CD14-positive monocyte (primary cell): ENCODE measurements around the gene HARS2. TPM values are rescaled to one million over a fixed set of nuclear protein-coding genes. Genes with fewer than 3 reads are reported as not detected.

Source experiments
- DNase-seq, 3 donors: peaks; one replicate each; pipeline ENCODE4 v3.0.0-alpha.2; 2011 to 2022
- H2AFZ ChIP-seq: 2 replicates; pipeline ENCODE4 v1.6.0; 2012; ENCODE audit warnings: mild to moderate bottlenecking, low read depth, low read length, inconsistent platforms; ENCODE audit not compliant: insufficient read depth, poor library complexity, severe bottlenecking
- H3K27ac ChIP-seq, 2 donors: 1 replicate in 1 of 2; 2 replicates in 1 of 2; pipeline ENCODE4 v1.5.1; 2012 to 2013; ENCODE audit warnings: low read length in 2 of 2, control low read depth in 1 of 2, inconsistent platforms in 1 of 2, low read depth in 1 of 2, mild to moderate bottlenecking in 1 of 2
- H3K27me3 ChIP-seq, 2 donors: one replicate each; pipeline versions ENCODE4 v1.6.0 to v1.6.1; 2011 to 2013; ENCODE audit warnings: low read length in 2 of 2; ENCODE audit not compliant: control insufficient read depth in 2 of 2, insufficient read depth in 2 of 2
- H3K36me3 ChIP-seq, 2 donors: replicated peaks in 1 of 2; 1 replicate in 1 of 2; 2 replicates in 1 of 2; pipeline versions ENCODE4 v1.5.1 to v1.6.1; 2012 to 2013; ENCODE audit warnings: low read length in 2 of 2, control low read depth in 1 of 2, inconsistent platforms in 1 of 2, mild to moderate bottlenecking in 1 of 2; ENCODE audit not compliant: insufficient read depth in 2 of 2, control insufficient read depth in 1 of 2
- H3K4me1 ChIP-seq, 2 donors: 1 replicate in 1 of 2; 2 replicates in 1 of 2; pipeline versions ENCODE4 v1.5.1 to v1.6.1; 2012 to 2013; ENCODE audit warnings: low read length in 2 of 2, control low read depth in 1 of 2, inconsistent platforms in 1 of 2, mild to moderate bottlenecking in 1 of 2, moderate library complexity in 1 of 2; ENCODE audit not compliant: insufficient read depth in 2 of 2, control insufficient read depth in 1 of 2
- H3K4me2 ChIP-seq: replicated peaks from 2 replicates; pipeline ENCODE3; 2012; ENCODE audit warnings: low read length, moderate library complexity, mild to moderate bottlenecking; ENCODE audit not compliant: poor library complexity, severe bottlenecking; ENCODE audit errors: extremely low read depth
- H3K4me3 ChIP-seq, 3 experiments: fragments of 200-600 bp in 1 of 3; sonication (generic) in 1 of 3; replicated peaks in 1 of 3; 1 replicate in 2 of 3; 2 replicates in 1 of 3; pipeline ENCODE4 v1.5.1; 2011 to 2013; ENCODE audit warnings: low read length in 3 of 3, mild to moderate bottlenecking in 3 of 3, control low read depth in 2 of 3, low read depth in 2 of 3, inconsistent platforms in 1 of 3, moderate library complexity in 1 of 3
- H3K79me2 ChIP-seq: 2 replicates; pipeline ENCODE4 v1.6.0; 2012; ENCODE audit warnings: mild to moderate bottlenecking, control low read depth, inconsistent platforms, low read length, moderate library complexity; ENCODE audit not compliant: insufficient read depth
- H3K9ac ChIP-seq: 2 replicates; pipeline ENCODE4 v1.6.0; 2017; ENCODE audit warnings: low read length, mild to moderate bottlenecking; ENCODE audit not compliant: insufficient read depth, poor library complexity, severe bottlenecking
- H3K9me3 ChIP-seq, 2 donors: replicated peaks in 1 of 2; 1 replicate in 1 of 2; 2 replicates in 1 of 2; pipeline versions ENCODE4 v1.5.1 to v1.6.1; 2012 to 2013; ENCODE audit warnings: low read length in 2 of 2, control low read depth in 1 of 2; ENCODE audit not compliant: control insufficient read depth in 1 of 2, insufficient read depth in 1 of 2
- H4K20me1 ChIP-seq: 2 replicates; pipeline ENCODE4 v1.6.0; 2012; ENCODE audit warnings: mild to moderate bottlenecking, low read length, control low read depth, moderate library complexity; ENCODE audit not compliant: insufficient read depth
- H3K27ac Mint-ChIP-seq, 7 donors: one replicate each; pipeline ENCODE4 v1.8.0; 2020; ENCODE audit warnings: mild to moderate bottlenecking in 7 of 7, mixed read lengths in 7 of 7, moderate library complexity in 6 of 7, inconsistent platforms in 2 of 7
- H3K27me3 Mint-ChIP-seq, 3 donors: one replicate each; pipeline ENCODE4 v1.8.0; 2021 to 2022; ENCODE audit warnings: low read depth in 3 of 3, mild to moderate bottlenecking in 3 of 3, mixed read lengths in 3 of 3, moderate library complexity in 3 of 3, inconsistent platforms in 1 of 3
- H3K36me3 Mint-ChIP-seq, 2 donors: one replicate each; pipeline ENCODE4 v1.8.0; 2020; ENCODE audit warnings: mixed read lengths in 2 of 2, inconsistent platforms in 1 of 2, mild to moderate bottlenecking in 1 of 2
- H3K4me1 Mint-ChIP-seq: one replicate; pipeline ENCODE4 v1.8.0; 2020; ENCODE audit warnings: mild to moderate bottlenecking, mixed read lengths
- H3K4me3 Mint-ChIP-seq, 2 donors: one replicate each; pipeline ENCODE4 v1.8.0; 2020; ENCODE audit warnings: mild to moderate bottlenecking in 2 of 2, mixed read lengths in 2 of 2, moderate library complexity in 1 of 2
- H3K9me3 Mint-ChIP-seq, 7 donors: one replicate each; pipeline ENCODE4 v1.8.0; 2020 to 2022; ENCODE audit warnings: mixed read lengths in 7 of 7, mild to moderate bottlenecking in 6 of 7, moderate library complexity in 6 of 7, inconsistent platforms in 2 of 7
- CTCF ChIP-seq: fragments of 200-600 bp; IDR thresholded peaks from one replicate; pipeline ENCODE4 v1.8.0; 2022; ENCODE audit warnings: antibody characterized with exemption, mild to moderate bottlenecking
- WGBS: methylation state at CpG from one replicate; pipeline ENCODE4 v1.1.5; 2013; ENCODE audit warnings: missing lambda C conversion rate; ENCODE audit not compliant: insufficient coverage; 5-methylcytosine and 5-hydroxymethylcytosine counted together
- intact Hi-C, 2 donors: fragments of 100-400 bp; cut with micrococcal nuclease; formaldehyde crosslinking; loops; one replicate each; pipeline versions ENCODE4 v1.15.0 to v1.15.1; 2023
- polyA plus RNA-seq, 3 donors: library from polyadenylated mRNA; depleted of rRNA in 1 of 3; unstranded in 2 of 3; stranded (reverse) in 1 of 3; fragments of 300-500 nt in 2 of 3; fragments of >200 nt in 1 of 3; fragmentation: Illumina TruSeq in 2 of 3; gene quantifications; 1 replicate in 2 of 3; 2 replicates in 1 of 3; pipeline ENCODE4 v1.2.3, GENCODE V29; 2012 to 2021

The HARS2 gene
- polyA plus RNA-seq, 3 donors = 6.4 to 26.1 (median 8.3) TPM

DNA sequence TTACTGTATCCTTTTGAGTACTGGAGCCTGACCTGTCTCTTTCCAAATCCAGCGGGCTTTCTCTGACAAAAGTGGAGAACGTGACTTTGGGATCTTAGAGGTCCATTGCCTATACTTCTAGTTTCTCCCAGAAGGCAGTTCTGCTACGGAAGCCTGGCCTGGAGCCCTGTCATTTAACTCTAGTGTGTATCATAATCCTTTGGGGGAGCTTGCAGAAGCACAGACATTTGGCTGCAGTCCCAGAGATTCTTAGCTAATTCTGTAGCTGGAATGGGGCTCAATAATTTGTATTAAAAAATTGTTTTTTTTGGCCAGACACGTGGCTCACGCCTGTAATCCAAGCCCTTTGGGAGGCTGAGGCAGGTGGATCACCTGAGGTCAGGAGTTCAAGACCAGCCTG lies 3.0 kb downstream of the HARS2 start:
- H3K4me1 ChIP-seq = peaks cover 16 to 26% of the 10 kb centered on the region in 2 donors
- intact Hi-C loops = no loop called here

GRCh38 chr5:140696891-140697492 lies 5.7 kb downstream of the HARS2 start:
- Histone ChIP-seq H3K4me3 (no peak overlapping the region), H3K36me3 (peaks cover 59 to 70% of the 10 kb centered on the region in 2 donors), H3K27me3 (no peaks in the 10 kb centered on the region), H3K4me2 (no peak overlapping the region), H3K79me2 (peaks cover 43% of the 10 kb centered on the region), H4K20me1 (peaks cover 7% of the 10 kb centered on the region), H2AFZ (no peak overlapping the region), H3K27ac (no peak overlapping the region), H3K4me1 (peaks cover 22 to 28% of the 10 kb centered on the region in 2 donors), H3K9me3 (no peaks in the 10 kb centered on the region), H3K9ac (no peak overlapping the region)
- TF ChIP-seq CTCF = no peak
- peaks cover 61 to 62% of the 10 kb centered on the region in 2 donors for H3K36me3 Mint-ChIP-seq
- H3K4me1 Mint-ChIP-seq = peaks cover 25% of the 10 kb centered on the region
- WGBS = 100% methylated on average over 3 of the region's 4 CpGs
- intact Hi-C loops = loop anchor here in 1 of 2 donors (5.0 kb wide), 1 partner anchor 50 kb away; the partner anchor contains the start of genes IK and NDUFA2
- H3K4me3 Mint-ChIP-seq = no peak overlapping the region
- DNase-seq = no peak
- peaks cover 0 to 2% (median 0%) of the 10 kb centered on the region in 7 donors for H3K9me3 Mint-ChIP-seq
- H3K27ac Mint-ChIP-seq = peak overlapping the region in 1 of 7 donors; percentile 2
- no peaks in the 10 kb centered on the region for H3K27me3 Mint-ChIP-seq

More for the DNA sequence above, 3.0 kb downstream of the HARS2 start:
- Histone ChIP-seq H2AFZ (no peak overlapping the region), H3K4me3 (no peak overlapping the region), H4K20me1 (peaks cover 7% of the 10 kb centered on the region), H3K27ac (no peak overlapping the region), H3K36me3 (peaks cover 57 to 63% of the 10 kb centered on the region in 2 donors), H3K9ac (no peak overlapping the region), H3K9me3 (no peaks in the 10 kb centered on the region), H3K27me3 (no peaks in the 10 kb centered on the region), H3K4me2 (no peak overlapping the region), H3K79me2 (peaks cover 52% of the 10 kb centered on the region)
- H3K27ac Mint-ChIP-seq = peak overlapping the region in 1 of 7 donors; percentile 28
- peaks cover 55 to 56% of the 10 kb centered on the region in 2 donors for H3K36me3 Mint-ChIP-seq
- no peaks in the 10 kb centered on the region for H3K9me3 Mint-ChIP-seq
- no peak for DNase-seq
- H3K4me1 Mint-ChIP-seq = peaks cover 21% of the 10 kb centered on the region
- 100% methylated on average over 2 of the region's 5 CpGs for WGBS
- peaks cover 0 to 2% (median 0%) of the 10 kb centered on the region in 3 donors for H3K27me3 Mint-ChIP-seq
- no peak for TF ChIP-seq CTCF
- no peak overlapping the region for H3K4me3 Mint-ChIP-seq
